Measurements from ENCODE around the gene KRTAP1-1. TPM values are rescaled to one million over a fixed set of nuclear protein-coding genes. Genes with fewer than 3 reads are reported as not detected.

Gene KRTAP1-1
- total RNA-seq, 2 experiments from 2014 or later: not detected

GRCh38 chr17:41015454-41015853, 25.8 kb downstream of the KRTAP1-1 start:
- H3K27me3 Mint-ChIP-seq: peaks cover 4% of the 10 kb centered on the region
- H3K27ac ChIP-seq (ENCODE audit: low read depth in 1 of 2, low read length in 2 of 2): no peak overlapping the region
- no peaks in the 10 kb centered on the region for H3K9me3 Mint-ChIP-seq
- intact Hi-C loops (cut with DNase I, micrococcal nuclease): loop anchor here in 1 of 2 experiments (1.0 kb wide), 1 partner anchor 40 kb away; the partner anchor contains the start of gene KRTAP2-2
- H3K36me3 Mint-ChIP-seq (ENCODE audit: low read depth): no peaks in the 10 kb centered on the region
- H3K36me3 ChIP-seq (ENCODE audit: insufficient read depth, low read length): no peaks in the 10 kb centered on the region
- no peak overlapping the region for H3K4me3 ChIP-seq (ENCODE audit: low read length)
- ATAC-seq (ENCODE audit: poor library complexity) (no peak), DNase-seq (no peak)
- no peaks in the 10 kb centered on the region for H3K4me1 ChIP-seq (ENCODE audit: insufficient read depth, low read length)
- no peak overlapping the region for H3K27ac Mint-ChIP-seq
- ChIA-PET CTCF (no interaction called here), POLR2A (interaction anchor here (0.7 kb wide), 1 partner anchor 11 kb away, joined by 3 read pairs; no protein-coding TSS in a partner anchor)
- H3K4me1 Mint-ChIP-seq (ENCODE audit: low read depth): no peaks in the 10 kb centered on the region
- no peaks in the 10 kb centered on the region for H3K9me3 ChIP-seq (ENCODE audit: control insufficient read depth in 1 of 2, insufficient read depth in 1 of 2, low read length in 2 of 2)
- TF ChIP-seq CTCF (IDR thresholded peaks at IDR 0.05): no peak
- no peaks in the 10 kb centered on the region for H3K27me3 ChIP-seq (ENCODE audit: control insufficient read depth in 1 of 2, insufficient read depth in 2 of 2, low read length in 2 of 2)
- no peak overlapping the region for H3K4me3 Mint-ChIP-seq

- Histone ChIP-seq H3K36me3 (ENCODE audit: insufficient read depth, low read length) (no peaks in the 10 kb centered on the region), H3K27me3 (ENCODE audit: control insufficient read depth in 1 of 2, insufficient read depth in 2 of 2, low read length in 2 of 2) (no peaks in the 10 kb centered on the region), H3K4me1 (ENCODE audit: insufficient read depth, low read length) (no peaks in the 10 kb centered on the region), H3K27ac (ENCODE audit: low read depth in 1 of 2, low read length in 2 of 2) (no peak overlapping the region), H3K9me3 (ENCODE audit: control insufficient read depth in 1 of 2, insufficient read depth in 1 of 2, low read length in 2 of 2) (no peaks in the 10 kb centered on the region), H3K4me3 (ENCODE audit: low read length) (no peak overlapping the region)
- TF ChIP-seq CTCF (IDR thresholded peaks at IDR 0.05): no peak
- Mint-ChIP-seq H3K9me3 (no peaks in the 10 kb centered on the region), H3K4me1 (ENCODE audit: low read depth) (no peaks in the 10 kb centered on the region), H3K4me3 (no peak overlapping the region), H3K36me3 (ENCODE audit: low read depth) (no peaks in the 10 kb centered on the region), H3K27ac (no peak overlapping the region), H3K27me3 (peaks cover 4% of the 10 kb centered on the region)
- DNase-seq: no peak
- ATAC-seq (ENCODE audit: poor library complexity): no peak
- ChIA-PET POLR2A (interaction anchor here (0.5 to 1.2 kb wide), 3 partner anchors 26 to 1727 kb away, joined by 3 read pairs; no protein-coding TSS in a partner anchor), CTCF (no interaction called here)
- intact Hi-C loops (cut with DNase I, micrococcal nuclease): no loop called here
Observed at GRCh38 chr17:41013606-41014005, 27.6 kb downstream of the KRTAP1-1 start.

- Mint-ChIP-seq H3K4me1 (ENCODE audit: low read depth) (no peaks in the 10 kb centered on the region), H3K9me3 (no peaks in the 10 kb centered on the region)
- CTCF ChIA-PET: no interaction called here
Observed at GRCh38 chr17:41013181-41013580, 28.1 kb downstream of the KRTAP1-1 start.

More at GRCh38 chr17:41013181-41013580, 28.1 kb downstream of the KRTAP1-1 start:
- Mint-ChIP-seq H3K36me3 (ENCODE audit: low read depth) (no peaks in the 10 kb centered on the region), H3K4me3 (no peak overlapping the region), H3K27ac (no peak overlapping the region), H3K27me3 (peaks cover 4% of the 10 kb centered on the region)
- POLR2A ChIA-PET: interaction anchor here (0.6 kb wide), 1 partner anchor 26 kb away, joined by 3 read pairs; no protein-coding TSS in a partner anchor
- Histone ChIP-seq H3K4me3 (ENCODE audit: low read length) (no peak overlapping the region), H3K27ac (ENCODE audit: low read depth in 1 of 2, low read length in 2 of 2) (no peak overlapping the region), H3K27me3 (ENCODE audit: control insufficient read depth in 1 of 2, insufficient read depth in 2 of 2, low read length in 2 of 2) (no peaks in the 10 kb centered on the region), H3K4me1 (ENCODE audit: insufficient read depth, low read length) (no peaks in the 10 kb centered on the region), H3K36me3 (ENCODE audit: insufficient read depth, low read length) (no peaks in the 10 kb centered on the region), H3K9me3 (ENCODE audit: control insufficient read depth in 1 of 2, insufficient read depth in 1 of 2, low read length in 2 of 2) (no peaks in the 10 kb centered on the region)
- intact Hi-C loops (cut with DNase I, micrococcal nuclease): no loop called here
- no peak for TF ChIP-seq CTCF (IDR thresholded peaks at IDR 0.05)
- ATAC-seq (ENCODE audit: poor library complexity) (no peak), DNase-seq (no peak)
